Activated T-cell treated with anti-CD3 and anti-CD28 coated beads for 1 hour (primary cell): Measurements from ENCODE around the gene LHCGR.
"Not testable (repeated sequence)": the region's sequence is repeated elsewhere in the genome, so short reads cannot be mapped to it uniquely, and the experiment has no call there.

ENCODE experiments used
- DNase-seq: peaks from one replicate; pipeline ENCODE4 v3.0.0-alpha.2; 2020; ENCODE audit warnings: low read depth

Gene LHCGR

GRCh38 chr2:48747319-48747718 lies 8.2 kb downstream of the LHCGR start:
- DNase-seq: no peak

- DNase-seq: not testable (repeated sequence)
Measured at GRCh38 chr2:48739236-48739635, 16.3 kb downstream of the LHCGR start.

- no peak for DNase-seq
Measured at GRCh38 chr2:48738806-48739205, 16.7 kb downstream of the LHCGR start.

GRCh38 chr2:48736251-48736650 lies 19.3 kb downstream of the LHCGR start:
- DNase-seq: no peak

- no peak for DNase-seq
Measured at GRCh38 chr2:48734576-48735303, 20.8 kb downstream of the LHCGR start.

GRCh38 chr2:48733067-48733503 lies 22.4 kb downstream of the LHCGR start:
- no peak for DNase-seq

DNA sequence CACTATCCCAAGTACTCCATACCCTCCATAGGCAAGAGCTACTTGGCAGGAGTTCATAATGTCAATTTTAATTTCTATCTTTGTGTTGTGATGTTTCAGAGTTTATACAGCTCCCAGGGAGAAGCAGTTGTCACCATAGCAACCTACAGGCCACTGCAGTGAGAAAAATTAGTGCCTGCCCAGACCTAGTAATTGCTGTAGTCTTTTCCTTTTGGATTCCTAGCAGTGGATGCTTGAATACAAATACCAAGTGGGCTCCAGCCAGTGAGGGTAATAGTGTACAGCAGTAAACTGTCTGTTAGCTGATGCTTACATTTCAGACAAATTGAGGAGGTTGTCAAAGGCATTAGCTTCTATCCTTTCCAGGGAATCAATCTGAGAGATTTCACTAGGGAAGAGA lies 26.7 kb downstream of the LHCGR start:
- DNase-seq: no peak

- no peak for DNase-seq
Measured at GRCh38 chr2:48728295-48728694, 27.2 kb downstream of the LHCGR start.

GRCh38 chr2:48727560-48727959 lies 28.0 kb downstream of the LHCGR start:
- DNase-seq: no peak

GRCh38 chr2:48725696-48726494 lies 29.6 kb downstream of the LHCGR start:
- no peak for DNase-seq

- DNase-seq: no peak
Measured at GRCh38 chr2:48724278-48724677, 31.2 kb downstream of the LHCGR start.

- DNase-seq: no peak
Measured at GRCh38 chr2:48723129-48723528, 32.4 kb downstream of the LHCGR start.

GRCh38 chr2:48722391-48722790 lies 33.1 kb downstream of the LHCGR start:
- DNase-seq: no peak

DNA sequence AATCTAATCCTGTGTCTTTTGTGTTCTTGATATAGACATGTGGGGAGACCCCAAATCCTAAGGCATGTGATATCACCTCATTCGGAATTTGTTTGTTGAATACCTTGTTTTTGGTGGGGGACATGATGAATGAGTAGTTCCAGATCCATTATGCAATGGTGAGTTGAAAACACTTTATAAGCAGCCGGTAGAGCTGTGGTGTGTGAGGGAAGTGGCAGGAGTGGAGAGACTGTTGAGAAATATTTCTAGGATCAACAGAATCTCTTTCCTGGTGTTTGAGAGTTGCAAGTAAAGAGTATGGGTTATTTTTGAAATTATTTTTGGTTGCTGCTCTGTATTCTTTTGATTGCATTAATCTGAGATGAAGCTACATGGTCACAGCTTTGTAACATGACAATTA lies 34.4 kb downstream of the LHCGR start:
- no peak for DNase-seq

- DNase-seq: no peak
Measured at GRCh38 chr2:48719480-48720177, 35.9 kb downstream of the LHCGR start.

GRCh38 chr2:48717846-48718245 lies 37.7 kb downstream of the LHCGR start:
- DNase-seq: no peak

DNA sequence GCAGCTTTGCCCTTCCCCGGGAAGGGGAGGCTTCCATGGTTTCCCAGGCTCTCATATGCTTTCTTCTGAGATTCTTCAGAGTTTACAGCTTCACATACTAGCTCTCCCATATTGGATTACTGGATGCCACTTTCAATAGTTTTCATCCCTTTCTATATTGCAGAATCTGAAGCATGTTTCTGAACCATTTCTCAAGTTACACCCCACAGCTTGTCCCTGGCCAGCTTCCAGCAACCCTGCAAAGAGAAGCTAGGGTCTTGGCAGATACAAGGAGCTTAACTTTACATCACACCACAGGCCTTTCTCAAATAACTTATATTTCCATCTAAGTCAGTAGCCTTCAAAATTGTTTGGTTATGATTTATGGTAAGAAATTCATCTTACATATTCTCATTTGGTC lies 39.6 kb downstream of the LHCGR start:
- no peak for DNase-seq

DNA sequence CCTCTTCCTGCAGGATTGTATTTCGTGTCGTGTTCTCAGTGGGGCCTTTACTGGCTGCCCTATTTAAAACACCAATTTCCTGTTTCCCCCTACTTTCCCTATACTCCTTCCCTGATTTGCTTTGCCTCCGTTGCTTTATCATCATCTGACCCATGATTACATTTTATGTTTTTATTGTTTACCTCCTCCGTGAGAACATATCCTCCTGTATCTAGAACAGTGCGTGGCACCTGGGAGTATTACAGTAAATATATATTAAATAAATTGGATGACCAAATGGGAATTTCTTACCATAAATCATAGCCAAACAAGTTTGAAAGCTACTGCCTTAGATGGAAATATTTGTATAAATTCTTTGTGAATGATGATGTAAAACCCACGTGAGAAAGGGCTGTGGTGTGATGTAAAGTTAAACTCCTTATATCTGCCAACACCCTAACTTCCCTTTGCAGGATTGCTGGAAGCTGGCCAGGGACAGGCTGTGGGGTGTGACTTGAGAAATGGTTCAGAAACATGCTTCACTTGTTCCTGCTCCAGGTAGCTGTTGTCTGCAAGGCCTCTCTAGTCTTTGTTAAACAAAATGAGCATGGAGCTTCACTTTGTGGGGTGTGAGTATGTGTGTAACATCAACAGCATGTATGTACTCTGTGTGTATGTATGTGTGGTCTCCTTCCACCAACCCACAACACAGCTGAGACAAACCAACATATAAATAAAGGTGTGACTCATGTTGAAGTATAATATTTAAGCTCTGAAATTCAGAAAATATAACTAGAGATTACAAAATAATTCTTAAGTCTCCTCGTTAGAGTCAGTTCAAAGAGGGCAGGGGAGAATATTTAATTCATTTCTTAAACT lies 40.3 kb downstream of the LHCGR start:
- no peak for DNase-seq

- no peak for DNase-seq
Measured at GRCh38 chr2:48714245-48714644, 41.3 kb downstream of the LHCGR start.

- no peak for DNase-seq
Measured at GRCh38 chr2:48713647-48714046, 41.9 kb downstream of the LHCGR start.

- no peak for DNase-seq
Measured at GRCh38 chr2:48712151-48712550, 43.4 kb downstream of the LHCGR start.

DNA sequence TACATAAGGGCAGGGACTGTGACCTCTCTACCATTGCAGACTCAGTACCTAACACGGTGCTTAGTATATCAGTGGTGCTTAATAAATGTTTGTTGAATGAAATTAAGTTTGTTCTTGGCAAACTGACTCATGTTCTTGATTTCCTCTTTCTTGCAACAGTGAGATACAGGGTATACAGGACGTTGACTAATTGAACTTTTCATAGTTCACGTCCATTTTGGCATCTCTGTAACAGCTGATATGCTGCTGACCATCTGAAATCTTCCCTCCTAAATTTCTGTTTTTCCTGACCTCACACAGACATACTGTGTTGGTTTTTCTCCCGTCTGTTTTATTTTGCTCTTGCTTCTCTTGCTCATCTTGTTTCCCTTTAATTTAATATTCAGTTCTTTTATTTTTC lies 44.2 kb downstream of the LHCGR start:
- no peak for DNase-seq
